HEK293 (cell line): ENCODE results near the gene GMDS.

Source experiments
- CTCF ChIA-PET: fragments of 350-600 bp; formaldehyde crosslinking; extraction: SDS; loops from one replicate; lab custom pipeline; 2021; ENCODE audit warnings: antibody characterized with exemption; lab: Yijun Ruan, JAX
- POLR2A ChIA-PET: fragments of 300-600 bp; formaldehyde crosslinking; extraction: SDS; loops from one replicate; lab custom pipeline; 2020; ENCODE audit warnings: antibody characterized with exemption, inconsistent platforms; lab: Yijun Ruan, JAX
- H3K27ac ChIP-seq: fragments of 200-500 bp; sonication (Bioruptor generic); 2 replicates; pipeline ENCODE4 v1.5.1; 2014; ENCODE audit warnings: low read depth, low read length, control low read depth, inconsistent platforms; ENCODE audit errors: extremely low read depth
- H3K36me3 ChIP-seq, 2 experiments: fragments of 200-500 bp in 1 of 2; sonication (Bioruptor generic) in 1 of 2; 1 replicate in 1 of 2; 2 replicates in 1 of 2; pipeline ENCODE4 v1.5.1; 2014 to 2017; ENCODE audit warnings: inconsistent platforms in 2 of 2, low read length in 2 of 2; ENCODE audit not compliant: control insufficient read depth in 2 of 2, insufficient read depth in 1 of 2
- H3K4me1 ChIP-seq: fragments of 200-500 bp; sonication (Bioruptor generic); 2 replicates; pipeline ENCODE4 v1.5.1; 2014; ENCODE audit warnings: mild to moderate bottlenecking, low read length, inconsistent platforms; ENCODE audit not compliant: control insufficient read depth, insufficient read depth
- H3K4me3 ChIP-seq: 2 replicates; pipeline ENCODE4 v1.5.1; 2011; ENCODE audit warnings: low read depth, mild to moderate bottlenecking, control low read depth, low read length, moderate library complexity
- H3K9me3 ChIP-seq: fragments of 200-500 bp; sonication (Bioruptor generic); 2 replicates; pipeline ENCODE4 v1.5.1; 2014; ENCODE audit warnings: low read depth, low read length, inconsistent platforms; ENCODE audit not compliant: control insufficient read depth, insufficient read depth
- GLI4 ChIP-seq: fragments of 450-650 bp; formaldehyde crosslinking; IDR thresholded peaks from 2 replicates; pipeline ENCODE4 v1.5.1; 2016; ENCODE audit warnings: missing biosample characterization, missing genetic modification characterization
- ZBTB21 ChIP-seq: fragments of 450-650 bp; formaldehyde crosslinking; IDR thresholded peaks from 2 replicates; pipeline ENCODE4 v1.5.1; 2017; ENCODE audit warnings: missing biosample characterization, missing genetic modification characterization
- ZNF138 ChIP-seq: fragments of 450-650 bp; formaldehyde crosslinking; IDR thresholded peaks from 2 replicates; pipeline ENCODE4 v1.5.1; 2016; ENCODE audit warnings: missing biosample characterization, missing genetic modification characterization, borderline replicate concordance
- ZNF175 ChIP-seq: fragments of 450-650 bp; formaldehyde crosslinking; IDR thresholded peaks from 2 replicates; pipeline ENCODE4 v1.5.1; 2016; ENCODE audit warnings: missing biosample characterization, missing genetic modification characterization
- ZNF391 ChIP-seq: fragments of 450-650 bp; formaldehyde crosslinking; IDR thresholded peaks from 2 replicates; pipeline ENCODE4 v1.5.1; 2016; ENCODE audit warnings: low read depth, missing biosample characterization, missing genetic modification characterization, borderline replicate concordance
- ZNF558 ChIP-seq: fragments of 450-650 bp; formaldehyde crosslinking; IDR thresholded peaks from 2 replicates; pipeline ENCODE4 v1.5.1; 2016; ENCODE audit warnings: missing biosample characterization, missing genetic modification characterization
- TF ChIP-seq, protein P1 (sequence below): fragments of 450-650 bp; formaldehyde crosslinking; optimal IDR thresholded peaks from 2 replicates; pipeline ENCODE3; 2016; ENCODE audit warnings: missing biosample characterization, mild to moderate bottlenecking, missing genetic modification characterization
- TF ChIP-seq, protein P2 (sequence below): fragments of 450-650 bp; formaldehyde crosslinking; IDR thresholded peaks from 2 replicates; pipeline ENCODE4 v1.5.1; 2016; ENCODE audit warnings: missing biosample characterization, missing genetic modification characterization
- TF ChIP-seq, protein P3 (sequence below): fragments of 450-650 bp; formaldehyde crosslinking; IDR thresholded peaks from 2 replicates; pipeline ENCODE4 v1.5.1; 2016; ENCODE audit warnings: missing biosample characterization, missing genetic modification characterization
- TF ChIP-seq, protein P4 (sequence below): fragments of 450-650 bp; formaldehyde crosslinking; IDR thresholded peaks from 2 replicates; pipeline ENCODE4 v1.5.1; 2016; ENCODE audit warnings: missing biosample characterization, missing genetic modification characterization

GMDS gene

DNA sequence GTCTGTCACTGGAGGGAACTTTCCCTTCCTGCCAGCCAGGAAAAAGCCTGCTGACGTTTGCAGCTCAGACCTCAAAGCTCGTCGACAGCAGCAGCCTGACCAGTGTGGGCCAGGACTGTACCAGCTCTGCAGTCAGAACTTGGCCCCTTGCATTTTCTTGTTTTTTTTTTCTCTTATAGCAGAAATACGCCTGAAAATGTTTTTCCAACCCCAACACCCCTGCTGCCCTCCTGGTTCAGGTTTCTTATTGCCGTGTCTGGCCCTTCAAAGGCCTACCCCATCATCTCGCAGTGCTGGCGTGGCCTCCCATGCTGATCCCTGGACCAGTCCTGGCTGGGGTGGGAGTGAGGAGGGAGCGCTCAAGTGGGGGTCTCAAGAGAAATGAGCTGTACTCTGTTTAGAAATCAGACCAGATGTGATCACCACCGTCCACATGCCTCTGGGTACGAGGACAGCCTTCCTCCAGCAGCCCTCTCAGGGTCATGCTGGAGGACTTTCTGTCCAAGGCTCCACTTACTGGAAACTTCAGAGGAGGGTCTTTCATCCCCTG lies 466.6 kb downstream of the GMDS start:
- CTCF ChIA-PET, result interaction anchor here (0.7 to 1.5 kb wide), 2 partner anchors 8 to 16 kb away, joined by 3 to 4 read pairs; no protein-coding TSS in a partner anchor
- Histone ChIP-seq H3K9me3 (no peaks in the 10 kb centered on the region), H3K36me3 (no peaks in the 10 kb centered on the region), H3K27ac (no peak overlapping the region), H3K4me3 (no peak overlapping the region), H3K4me1 (peaks cover 2% of the 10 kb centered on the region; the same call in 1 of the 2 replicates)
- no peak for TF ChIP-seq ZBTB21 (tag by site-specific recombination)
- TF ChIP-seq, protein P1, sequence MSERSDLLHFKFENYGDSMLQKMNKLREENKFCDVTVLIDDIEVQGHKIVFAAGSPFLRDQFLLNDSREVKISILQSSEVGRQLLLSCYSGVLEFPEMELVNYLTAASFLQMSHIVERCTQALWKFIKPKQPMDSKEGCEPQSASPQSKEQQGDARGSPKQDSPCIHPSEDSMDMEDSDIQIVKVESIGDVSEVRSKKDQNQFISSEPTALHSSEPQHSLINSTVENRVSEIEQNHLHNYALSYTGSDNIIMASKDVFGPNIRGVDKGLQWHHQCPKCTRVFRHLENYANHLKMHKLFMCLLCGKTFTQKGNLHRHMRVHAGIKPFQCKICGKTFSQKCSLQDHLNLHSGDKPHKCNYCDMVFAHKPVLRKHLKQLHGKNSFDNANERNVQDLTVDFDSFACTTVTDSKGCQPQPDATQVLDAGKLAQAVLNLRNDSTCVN (tag by site-specific recombination), result no peak
- POLR2A ChIA-PET, result no interaction called here

DNA sequence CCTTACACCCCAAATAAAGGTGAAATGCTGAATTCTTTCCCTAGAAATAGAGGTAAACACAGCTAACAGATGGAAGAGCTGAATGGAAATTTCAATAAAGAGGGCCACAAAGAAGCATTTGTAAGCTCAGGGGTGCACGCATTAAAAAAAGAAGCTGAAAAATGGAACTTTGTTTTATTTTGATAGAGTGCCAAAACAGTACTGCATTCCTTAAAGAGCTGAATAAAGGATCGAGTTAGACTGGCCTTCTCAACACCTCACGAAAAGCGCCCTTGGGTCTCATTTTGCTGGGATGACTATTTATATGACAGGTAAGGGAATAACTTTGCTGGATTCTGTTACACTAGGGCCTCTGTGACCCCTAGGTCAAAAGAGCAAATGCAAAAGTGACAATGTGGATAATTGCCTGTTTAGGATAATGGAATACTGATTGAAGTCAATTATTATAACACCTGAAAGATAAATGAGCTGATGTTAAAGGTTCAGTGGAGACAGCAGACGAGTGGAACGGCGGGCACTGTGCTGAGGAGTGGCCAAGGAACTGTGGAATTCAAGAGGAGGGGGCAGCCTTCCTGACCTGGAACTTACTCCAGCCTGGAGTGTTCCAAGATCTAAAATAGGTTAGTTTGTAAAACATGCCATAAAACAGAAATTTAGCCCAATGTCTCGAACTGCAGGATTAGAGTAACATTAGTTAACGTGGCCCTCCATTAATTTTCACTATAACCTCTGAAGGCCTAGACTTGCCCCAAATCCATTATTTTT lies 467.3 kb downstream of the GMDS start:
- Histone ChIP-seq H3K4me1 (peaks cover 5% of the 10 kb centered on the region; the same call in 1 of the 2 replicates), H3K36me3 (no peaks in the 10 kb centered on the region), H3K9me3 (no peaks in the 10 kb centered on the region), H3K4me3 (no peak overlapping the region), H3K27ac (no peak overlapping the region)
- TF ChIP-seq, protein P2, sequence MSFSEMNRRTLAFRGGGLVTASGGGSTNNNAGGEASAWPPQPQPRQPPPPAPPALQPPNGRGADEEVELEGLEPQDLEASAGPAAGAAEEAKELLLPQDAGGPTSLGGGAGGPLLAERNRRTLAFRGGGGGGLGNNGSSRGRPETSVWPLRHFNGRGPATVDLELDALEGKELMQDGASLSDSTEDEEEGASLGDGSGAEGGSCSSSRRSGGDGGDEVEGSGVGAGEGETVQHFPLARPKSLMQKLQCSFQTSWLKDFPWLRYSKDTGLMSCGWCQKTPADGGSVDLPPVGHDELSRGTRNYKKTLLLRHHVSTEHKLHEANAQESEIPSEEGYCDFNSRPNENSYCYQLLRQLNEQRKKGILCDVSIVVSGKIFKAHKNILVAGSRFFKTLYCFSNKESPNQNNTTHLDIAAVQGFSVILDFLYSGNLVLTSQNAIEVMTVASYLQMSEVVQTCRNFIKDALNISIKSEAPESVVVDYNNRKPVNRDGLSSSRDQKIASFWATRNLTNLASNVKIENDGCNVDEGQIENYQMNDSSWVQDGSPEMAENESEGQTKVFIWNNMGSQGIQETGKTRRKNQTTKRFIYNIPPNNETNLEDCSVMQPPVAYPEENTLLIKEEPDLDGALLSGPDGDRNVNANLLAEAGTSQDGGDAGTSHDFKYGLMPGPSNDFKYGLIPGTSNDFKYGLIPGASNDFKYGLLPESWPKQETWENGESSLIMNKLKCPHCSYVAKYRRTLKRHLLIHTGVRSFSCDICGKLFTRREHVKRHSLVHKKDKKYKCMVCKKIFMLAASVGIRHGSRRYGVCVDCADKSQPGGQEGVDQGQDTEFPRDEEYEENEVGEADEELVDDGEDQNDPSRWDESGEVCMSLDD (tag by site-specific recombination), result no peak
- TF ChIP-seq, protein P3, sequence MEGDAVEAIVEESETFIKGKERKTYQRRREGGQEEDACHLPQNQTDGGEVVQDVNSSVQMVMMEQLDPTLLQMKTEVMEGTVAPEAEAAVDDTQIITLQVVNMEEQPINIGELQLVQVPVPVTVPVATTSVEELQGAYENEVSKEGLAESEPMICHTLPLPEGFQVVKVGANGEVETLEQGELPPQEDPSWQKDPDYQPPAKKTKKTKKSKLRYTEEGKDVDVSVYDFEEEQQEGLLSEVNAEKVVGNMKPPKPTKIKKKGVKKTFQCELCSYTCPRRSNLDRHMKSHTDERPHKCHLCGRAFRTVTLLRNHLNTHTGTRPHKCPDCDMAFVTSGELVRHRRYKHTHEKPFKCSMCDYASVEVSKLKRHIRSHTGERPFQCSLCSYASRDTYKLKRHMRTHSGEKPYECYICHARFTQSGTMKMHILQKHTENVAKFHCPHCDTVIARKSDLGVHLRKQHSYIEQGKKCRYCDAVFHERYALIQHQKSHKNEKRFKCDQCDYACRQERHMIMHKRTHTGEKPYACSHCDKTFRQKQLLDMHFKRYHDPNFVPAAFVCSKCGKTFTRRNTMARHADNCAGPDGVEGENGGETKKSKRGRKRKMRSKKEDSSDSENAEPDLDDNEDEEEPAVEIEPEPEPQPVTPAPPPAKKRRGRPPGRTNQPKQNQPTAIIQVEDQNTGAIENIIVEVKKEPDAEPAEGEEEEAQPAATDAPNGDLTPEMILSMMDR (tag by site-specific recombination), result no peak
- no peak for TF ChIP-seq ZNF391
- no peak for TF ChIP-seq GLI4 (tag by site-specific recombination)
- no peak for TF ChIP-seq ZNF558 (tag by site-specific recombination)
- no peak for TF ChIP-seq ZNF175
- no peak for TF ChIP-seq ZNF138 (tag by site-specific recombination)
- TF ChIP-seq, protein P4, sequence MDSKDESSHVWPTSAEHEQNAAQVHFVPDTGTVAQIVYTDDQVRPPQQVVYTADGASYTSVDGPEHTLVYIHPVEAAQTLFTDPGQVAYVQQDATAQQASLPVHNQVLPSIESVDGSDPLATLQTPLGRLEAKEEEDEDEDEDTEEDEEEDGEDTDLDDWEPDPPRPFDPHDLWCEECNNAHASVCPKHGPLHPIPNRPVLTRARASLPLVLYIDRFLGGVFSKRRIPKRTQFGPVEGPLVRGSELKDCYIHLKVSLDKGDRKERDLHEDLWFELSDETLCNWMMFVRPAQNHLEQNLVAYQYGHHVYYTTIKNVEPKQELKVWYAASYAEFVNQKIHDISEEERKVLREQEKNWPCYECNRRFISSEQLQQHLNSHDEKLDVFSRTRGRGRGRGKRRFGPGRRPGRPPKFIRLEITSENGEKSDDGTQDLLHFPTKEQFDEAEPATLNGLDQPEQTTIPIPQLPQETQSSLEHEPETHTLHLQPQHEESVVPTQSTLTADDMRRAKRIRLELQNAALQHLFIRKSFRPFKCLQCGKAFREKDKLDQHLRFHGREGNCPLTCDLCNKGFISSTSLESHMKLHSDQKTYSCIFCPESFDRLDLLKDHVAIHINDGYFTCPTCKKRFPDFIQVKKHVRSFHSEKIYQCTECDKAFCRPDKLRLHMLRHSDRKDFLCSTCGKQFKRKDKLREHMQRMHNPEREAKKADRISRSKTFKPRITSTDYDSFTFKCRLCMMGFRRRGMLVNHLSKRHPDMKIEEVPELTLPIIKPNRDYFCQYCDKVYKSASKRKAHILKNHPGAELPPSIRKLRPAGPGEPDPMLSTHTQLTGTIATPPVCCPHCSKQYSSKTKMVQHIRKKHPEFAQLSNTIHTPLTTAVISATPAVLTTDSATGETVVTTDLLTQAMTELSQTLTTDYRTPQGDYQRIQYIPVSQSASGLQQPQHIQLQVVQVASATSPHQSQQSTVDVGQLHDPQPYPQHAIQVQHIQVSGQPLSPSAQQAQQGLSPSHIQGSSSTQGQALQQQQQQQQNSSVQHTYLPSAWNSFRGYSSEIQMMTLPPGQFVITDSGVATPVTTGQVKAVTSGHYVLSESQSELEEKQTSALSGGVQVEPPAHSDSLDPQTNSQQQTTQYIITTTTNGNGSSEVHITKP (tag by site-specific recombination), result peak; percentile 66
- ChIA-PET CTCF (interaction anchor here (0.7 kb wide), 1 partner anchor 16 kb away, joined by 3 read pairs; no protein-coding TSS in a partner anchor), POLR2A (no interaction called here)
